GM18508 (cell line): Measurements from ENCODE around the gene ABCC4.

Source experiments
- ATAC-seq: cut with Tn5 transposase; IDR thresholded peaks from one replicate; pipeline ENCODE4 v1.9.1; 2021; ENCODE audit warnings: moderate number of reproducible peaks; ENCODE audit not compliant: insufficient read depth, unreplicated experiment

ABCC4 gene

DNA sequence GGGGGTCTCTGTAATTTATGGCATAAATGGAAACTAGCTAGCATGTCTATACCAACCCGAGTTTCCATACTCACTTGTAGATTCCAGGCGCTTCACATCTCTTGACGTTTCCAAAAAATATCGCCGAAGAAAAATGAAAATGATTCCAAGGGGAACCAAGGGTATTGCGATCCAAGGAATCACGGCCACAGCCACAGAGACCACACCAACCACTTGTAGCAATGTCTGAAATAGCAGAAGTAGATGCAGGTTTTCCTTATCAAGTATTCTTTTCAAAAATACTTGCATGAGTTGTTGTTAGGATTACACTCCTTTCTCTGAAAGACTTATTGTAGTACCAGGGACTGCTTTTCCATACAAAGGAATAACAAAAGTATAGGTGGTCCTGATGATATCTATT lies 218.2 kb downstream of the ABCC4 start:
- ATAC-seq, result no peak

DNA sequence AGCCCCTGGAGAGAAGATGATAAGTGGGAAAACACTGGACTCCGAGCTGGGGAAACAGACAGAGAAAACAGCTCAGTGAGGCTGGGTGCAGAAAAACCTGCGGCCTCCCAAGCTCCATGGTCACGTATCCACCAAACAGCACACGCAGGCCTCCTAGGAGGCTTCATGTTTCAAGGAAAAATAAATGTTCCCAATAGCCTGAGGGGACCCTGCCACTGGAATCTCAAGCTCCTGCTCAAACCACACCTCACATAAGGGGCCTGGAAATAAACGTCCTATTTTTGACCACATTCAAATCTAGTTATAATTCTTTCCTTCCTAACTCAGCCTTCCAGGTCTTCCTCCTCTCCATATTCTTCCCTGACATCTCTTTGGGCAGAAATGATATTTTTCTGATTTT lies 225.7 kb downstream of the ABCC4 start:
- ATAC-seq, result no peak

DNA sequence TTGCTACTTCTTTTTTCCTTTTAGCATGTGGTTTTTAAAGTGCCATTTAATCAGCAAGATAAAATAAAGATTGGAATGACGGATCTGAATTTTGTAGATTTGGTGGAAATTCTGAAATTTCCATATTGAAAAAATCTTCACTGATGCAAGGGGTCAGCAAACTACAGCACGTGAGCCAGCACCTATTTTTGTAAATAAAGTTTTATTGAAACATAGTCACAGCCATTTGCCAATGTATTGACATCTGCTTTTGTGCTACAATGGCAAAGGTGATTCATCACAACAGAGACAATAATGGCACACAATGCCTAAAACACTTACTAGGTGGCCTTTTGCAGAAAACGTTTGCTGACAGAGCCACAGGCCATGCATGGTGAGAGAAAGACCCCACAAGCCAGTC lies 226.4 kb downstream of the ABCC4 start:
- no peak for ATAC-seq

DNA sequence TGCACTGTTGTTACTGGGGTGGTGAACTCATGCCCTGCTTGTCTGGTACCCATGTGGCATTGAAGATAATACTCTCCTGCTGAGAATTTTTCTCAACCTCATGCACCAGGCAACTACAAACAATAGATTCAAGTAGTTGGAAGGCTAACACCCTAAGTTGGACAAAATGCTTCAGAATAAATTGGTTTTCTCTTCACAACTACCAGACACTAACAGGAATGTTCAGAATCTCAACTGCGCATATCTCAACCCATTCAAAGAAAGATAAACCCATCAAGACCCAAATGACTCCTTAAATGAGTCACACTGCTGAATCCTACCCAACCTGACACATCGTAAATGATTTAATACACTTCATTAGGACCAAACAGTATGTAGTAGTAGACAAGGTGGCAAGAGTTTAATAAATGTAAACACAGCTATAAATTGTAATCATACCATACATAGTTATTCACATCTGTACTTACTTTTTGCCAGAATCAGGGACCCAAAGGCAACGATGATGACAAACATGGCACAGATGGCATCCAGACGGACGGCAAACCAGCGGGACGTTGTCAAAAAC lies 227.4 kb downstream of the ABCC4 start:
- no peak for ATAC-seq

DNA sequence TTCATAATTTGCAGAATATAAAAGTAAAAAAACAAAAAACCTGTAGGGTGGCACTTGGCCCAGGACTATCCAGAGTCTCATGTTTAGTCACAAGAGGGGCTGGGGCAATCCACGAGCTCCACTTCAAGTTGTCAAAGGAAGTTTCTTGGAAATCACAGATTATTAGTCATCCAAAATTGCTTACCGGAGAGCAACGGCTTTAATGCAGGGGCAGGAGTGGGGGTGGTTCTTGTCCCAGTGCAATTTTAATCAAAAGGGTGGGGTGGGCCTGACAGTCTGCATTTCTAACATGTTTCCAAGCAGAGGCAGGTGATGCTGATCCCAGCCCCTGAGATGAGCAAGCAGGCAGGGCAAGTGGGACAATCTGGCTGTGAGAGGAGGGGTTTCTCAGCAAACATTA lies 233.9 kb downstream of the ABCC4 start:
- ATAC-seq, result no peak

DNA sequence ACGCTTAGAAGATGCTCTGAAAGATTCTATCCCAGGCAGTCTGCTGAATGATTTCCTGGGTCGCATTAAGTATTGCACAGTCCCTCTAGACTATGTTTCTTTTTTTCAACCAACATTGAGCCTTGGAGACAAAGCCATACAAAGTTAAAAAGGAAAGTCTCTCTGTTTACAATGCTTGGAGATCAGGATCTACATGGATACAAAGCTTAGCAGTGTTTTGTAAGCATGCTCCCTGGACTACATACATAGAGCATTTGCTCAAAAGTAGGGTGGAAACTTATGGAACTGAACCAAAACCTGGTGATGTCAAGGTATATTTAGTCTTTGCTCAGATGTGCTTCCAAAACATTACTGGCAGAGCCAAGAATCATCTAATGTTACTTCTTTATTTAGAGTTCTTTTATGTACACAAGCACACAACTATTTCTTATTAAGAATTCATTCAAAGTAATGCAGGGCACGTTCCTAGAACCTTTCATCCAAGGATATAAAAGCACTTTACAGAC lies 241.2 kb downstream of the ABCC4 start:
- no peak for ATAC-seq

DNA sequence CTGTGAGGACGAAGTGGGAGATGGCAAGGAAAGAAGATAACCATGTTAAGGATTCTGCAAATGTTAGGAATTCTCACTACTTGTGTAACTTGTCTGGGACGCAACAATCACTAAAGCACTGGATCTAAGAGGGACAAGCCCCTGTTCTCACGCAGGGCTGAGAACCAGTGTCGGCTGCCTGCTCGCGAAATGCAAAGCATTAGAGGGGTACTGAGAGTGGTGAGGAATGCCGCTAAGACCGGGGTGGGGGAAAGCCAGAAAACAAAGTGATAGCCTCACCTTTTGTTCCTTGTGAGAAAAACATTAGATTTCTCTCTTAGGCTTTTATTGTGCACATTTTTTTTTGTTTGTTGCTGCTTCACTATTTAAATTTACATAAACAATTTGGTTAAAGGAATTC lies 241.9 kb downstream of the ABCC4 start:
- no peak for ATAC-seq

DNA sequence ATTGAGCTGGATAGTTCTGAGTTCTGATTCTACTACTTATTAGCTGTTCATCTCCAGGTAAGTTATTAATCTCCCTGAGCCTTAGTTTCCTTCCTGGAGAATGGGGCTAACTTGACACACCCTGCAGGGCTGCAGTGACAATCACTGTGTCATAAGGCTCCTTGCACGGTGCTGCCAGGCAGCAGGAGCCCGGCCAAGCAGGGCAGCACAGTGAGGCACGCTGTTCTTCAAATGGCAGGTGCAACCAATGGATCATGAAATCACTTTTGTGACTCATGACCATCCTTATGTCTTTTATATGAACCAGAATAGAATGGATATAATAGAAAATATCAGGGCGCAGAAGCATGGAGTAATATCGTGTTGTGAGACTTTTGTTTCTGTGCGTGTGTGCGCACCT lies 242.6 kb downstream of the ABCC4 start:
- no peak for ATAC-seq

DNA sequence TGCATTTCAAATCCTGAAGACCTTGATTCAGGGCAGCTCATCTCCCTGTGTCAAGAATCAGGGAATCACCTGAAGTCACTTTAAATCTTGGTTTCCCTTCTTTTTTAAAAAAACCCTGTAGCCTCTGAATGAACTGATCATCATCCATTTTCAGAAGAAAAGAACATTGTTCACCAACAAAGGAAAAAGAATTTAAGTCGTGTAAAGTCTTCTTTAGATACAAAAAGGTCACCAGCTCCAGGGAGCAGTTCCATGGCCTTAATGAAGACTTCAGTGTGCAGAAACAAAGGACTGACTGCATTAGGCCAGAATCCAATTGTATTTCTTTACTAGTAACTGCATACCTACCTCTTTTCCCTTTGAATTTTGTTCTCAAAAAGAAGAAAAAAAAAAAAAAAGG lies 245.0 kb downstream of the ABCC4 start:
- no peak for ATAC-seq

DNA sequence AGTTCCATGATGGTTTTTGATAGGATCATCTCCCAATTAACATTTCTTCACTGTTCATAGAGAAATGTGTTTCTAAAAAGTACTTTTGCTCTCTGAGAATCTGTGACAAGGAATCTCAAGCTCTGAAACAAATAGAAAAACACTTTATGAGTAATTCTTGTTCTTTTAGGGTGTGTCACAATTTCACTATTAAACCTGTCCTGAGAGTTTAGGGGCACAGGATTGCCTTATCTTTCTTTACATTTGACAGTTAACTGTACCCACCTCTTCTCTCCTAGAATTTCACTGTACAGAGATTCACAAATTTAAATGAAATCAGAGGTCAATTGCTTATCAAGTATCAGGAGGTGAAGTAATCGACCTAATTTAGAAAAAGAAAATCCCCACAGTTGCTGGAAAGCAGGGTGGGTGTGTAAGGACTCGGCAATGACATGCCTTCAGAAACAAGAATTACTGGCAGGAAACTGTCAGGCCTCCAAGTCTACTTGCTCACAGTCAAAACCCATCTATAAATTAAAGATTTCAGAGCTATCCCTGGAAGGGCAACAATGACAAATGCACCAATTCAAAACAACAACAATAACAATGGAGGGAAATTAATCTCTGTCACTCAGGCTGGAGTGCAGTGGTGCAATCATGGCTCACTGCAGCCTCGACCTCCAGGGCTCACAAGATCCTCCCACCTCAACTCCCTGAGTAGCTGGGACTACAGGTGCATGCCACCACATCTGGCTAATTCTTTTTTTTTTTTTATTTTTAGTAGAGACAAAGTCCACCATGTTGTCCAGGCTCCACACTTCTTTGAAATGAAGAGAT lies 250.2 kb downstream of the ABCC4 start:
- ATAC-seq, result peak; percentile 46

DNA sequence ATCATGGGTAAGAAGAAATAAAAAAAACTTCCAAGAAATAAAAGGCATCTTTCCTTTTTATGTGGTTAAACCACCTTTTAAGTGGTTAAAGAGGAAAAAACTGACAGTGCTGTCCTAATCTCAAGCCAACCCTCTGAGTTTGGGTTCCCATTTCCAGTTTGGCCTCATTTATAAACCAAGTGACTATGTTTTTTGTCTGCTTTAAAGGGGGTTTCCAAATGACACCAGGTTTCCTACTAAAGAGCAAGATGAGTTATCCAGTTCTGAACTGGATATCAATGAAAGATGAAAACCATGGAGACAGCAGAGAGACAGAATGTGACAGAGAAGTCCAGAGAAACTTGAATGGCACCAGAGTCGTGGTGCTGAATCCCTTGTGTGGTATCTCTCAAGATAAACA lies 251.5 kb downstream of the ABCC4 start:
- ATAC-seq, result no peak

DNA sequence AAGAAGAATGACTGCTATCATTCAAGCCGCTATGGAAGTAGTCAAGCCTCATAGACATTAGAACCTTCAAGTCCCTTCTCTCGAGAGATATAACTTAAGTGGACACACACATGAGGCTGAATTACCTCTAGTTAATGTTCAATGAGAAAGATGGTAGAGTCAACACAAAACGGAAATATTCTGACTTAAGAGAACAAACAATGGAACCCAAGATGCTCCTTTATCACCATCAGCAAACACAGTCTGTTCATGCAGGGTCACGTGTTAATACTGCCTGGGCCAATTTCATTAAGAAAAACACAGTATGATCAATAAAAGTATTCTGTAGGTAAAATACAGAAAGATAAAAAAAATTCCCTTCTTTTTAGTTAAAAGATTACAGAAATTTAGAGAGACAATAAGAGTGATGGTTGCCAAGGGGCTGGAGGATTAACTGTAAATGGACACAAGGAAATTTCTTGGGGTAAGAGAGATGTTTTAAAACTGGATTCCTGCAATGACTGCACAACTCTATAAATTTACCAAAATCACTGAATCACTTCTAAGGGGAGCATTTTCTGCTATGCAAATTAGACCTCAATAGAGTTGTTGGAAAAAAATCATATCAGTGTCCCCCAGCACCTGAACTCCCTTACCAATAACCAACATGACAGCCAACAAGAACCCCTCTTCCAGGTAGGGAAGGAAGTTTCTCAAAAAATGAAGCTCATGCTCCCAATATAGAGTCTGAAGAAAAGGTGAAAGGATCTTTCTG lies 256.6 kb downstream of the ABCC4 start:
- ATAC-seq, result no peak

DNA sequence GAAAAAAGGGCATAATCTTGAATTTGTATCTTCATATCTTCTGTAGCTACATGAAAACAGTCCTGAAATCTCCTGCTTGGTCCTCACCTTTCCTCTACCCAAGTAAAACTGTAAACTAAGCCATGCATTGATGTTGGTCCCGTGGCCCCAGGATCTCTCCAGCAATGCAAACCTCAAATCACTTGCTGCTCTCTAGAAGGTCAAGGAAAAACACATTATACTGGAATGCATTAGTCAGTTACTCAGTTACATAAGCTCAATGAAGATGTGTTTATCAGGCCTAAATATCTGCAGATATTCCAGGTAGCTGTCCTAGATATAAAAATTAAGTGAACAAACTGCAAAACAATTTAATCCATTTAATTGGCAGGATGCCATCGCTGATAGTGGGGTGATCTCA lies 261.8 kb downstream of the ABCC4 start:
- ATAC-seq, result no peak

DNA sequence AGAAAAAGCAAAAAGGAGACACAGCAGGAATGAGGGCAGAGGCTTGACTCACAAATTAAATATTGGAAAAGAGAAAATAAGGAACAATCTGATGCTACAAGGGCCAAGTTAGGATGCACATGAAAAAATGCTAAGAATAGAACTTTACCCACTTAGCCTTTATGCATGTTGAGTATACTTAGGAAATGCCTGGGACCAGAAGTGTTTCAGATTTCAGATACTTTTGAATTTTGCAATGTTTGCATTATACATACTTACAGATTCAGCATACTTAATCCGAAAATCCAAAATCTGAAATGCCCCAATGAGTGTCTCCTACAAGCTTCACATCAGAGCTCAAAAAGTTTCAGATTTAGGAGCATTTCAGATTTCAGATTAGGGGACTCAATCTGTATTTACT lies 262.3 kb downstream of the ABCC4 start:
- ATAC-seq, result no peak

DNA sequence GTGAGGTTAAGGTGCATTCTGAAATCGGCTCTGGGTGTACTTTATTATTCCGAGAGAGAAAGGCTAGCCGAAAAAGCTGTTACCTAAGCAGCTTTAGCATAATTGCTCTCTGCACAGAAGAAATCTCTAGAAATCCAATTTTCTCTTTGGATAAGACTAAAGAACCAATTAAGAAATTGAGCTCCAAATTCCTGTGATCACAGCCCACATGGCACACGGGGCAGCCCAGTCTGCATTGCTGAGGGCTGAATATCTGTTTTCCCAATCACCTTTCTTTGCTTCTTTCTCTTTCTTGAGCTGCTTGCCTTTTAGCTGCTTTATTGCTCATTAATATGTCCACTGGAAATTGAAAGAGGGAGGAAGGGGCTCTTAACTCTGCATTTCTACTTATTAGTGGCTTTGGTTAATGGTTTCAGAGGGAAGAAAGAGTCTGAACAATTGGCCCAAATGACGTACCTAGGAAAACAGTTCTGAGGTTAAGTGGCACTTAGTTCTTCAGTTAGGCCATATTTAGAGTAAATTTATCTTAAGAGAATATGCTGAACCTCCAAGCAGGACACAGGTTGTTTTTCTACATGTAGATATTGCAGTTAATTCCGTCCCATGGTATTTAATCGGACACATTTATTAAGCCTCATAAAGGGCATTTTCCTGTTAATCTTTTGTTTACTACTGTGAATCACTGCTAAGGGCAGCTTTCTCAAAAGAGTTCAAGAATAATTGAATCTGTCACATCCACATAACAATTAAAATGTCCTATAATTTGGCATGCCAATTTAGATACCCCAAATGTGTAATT lies 265.7 kb downstream of the ABCC4 start:
- ATAC-seq, result no peak

DNA sequence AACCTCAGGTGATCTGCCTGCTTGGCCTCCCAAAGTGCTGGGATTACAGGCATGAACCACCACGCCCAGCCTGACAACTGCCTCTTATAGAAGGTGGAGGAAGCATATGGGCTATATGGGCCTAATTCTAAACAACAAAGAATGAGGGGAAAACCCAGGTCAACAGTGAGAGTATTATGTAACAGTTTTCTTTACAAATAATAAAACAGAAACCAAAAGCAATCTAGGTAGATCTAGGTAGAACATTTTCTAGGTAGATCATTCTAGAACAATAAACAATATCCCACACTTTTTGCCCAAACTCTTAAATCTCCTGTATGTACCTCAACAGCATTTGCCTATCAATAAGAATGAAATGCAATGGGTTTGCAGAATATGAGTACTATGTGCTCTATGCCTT lies 267.4 kb downstream of the ABCC4 start:
- ATAC-seq, result peak; percentile 53

DNA sequence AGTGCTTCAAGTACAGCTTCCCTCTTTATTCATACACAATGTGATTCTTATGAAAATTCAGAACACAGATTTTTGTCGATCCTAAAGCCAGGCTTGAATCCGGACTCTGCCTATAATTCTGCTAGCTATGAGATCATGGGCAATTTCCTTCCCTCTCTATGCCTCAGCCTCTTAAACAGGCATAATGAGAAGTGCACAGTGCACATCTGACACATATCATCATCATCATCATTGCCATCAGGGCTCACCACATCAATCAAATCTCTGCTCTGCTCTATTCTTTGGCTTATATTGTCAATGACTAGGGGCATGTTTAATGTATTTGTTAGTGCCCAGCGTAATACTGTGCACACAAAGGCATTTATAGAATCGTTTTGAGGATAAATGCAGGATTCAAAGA lies 269.1 kb downstream of the ABCC4 start:
- ATAC-seq, result no peak

DNA sequence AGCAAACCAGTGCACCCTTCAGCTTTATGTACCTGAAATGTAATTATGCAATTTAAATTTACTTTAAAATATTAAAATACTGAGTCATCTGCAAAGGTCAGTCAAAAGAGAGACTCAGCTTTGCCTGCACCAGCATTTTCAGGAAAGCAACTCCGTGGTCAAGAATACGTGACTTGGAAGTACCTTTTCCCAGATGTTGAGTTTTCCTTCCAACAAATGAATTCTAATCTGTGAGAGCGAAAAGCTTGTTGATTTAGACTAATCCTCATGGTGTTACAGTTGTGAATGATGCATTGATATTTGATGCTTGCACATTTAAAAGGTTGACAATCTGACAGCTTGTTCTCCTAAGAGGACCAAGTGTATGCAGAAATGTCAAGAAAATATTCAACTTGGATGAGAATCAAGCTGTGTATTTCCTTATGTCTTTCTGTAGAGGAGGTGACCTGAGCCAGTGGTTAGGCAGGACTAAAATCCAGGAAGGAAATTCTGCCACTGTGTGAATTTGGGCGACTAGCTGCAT lies 270.4 kb downstream of the ABCC4 start:
- no peak for ATAC-seq

DNA sequence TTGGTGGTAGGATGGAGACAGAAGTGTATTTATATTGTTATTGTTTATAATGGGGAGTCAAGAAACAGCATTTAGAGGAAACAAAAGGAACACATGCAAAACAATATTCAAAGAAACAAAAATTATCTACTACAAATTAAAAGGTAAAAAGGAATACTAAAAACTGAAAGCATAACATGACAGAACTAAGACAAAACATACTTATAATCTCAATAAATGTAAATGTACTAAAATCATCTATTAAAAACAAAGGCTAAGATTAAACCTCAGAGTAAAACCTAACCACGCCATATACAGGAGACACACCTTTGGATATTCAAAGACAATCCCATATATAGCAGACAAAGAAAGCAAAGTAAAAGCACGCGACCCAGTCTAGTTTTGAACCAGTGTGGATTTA lies 273.6 kb downstream of the ABCC4 start:
- no peak for ATAC-seq

DNA sequence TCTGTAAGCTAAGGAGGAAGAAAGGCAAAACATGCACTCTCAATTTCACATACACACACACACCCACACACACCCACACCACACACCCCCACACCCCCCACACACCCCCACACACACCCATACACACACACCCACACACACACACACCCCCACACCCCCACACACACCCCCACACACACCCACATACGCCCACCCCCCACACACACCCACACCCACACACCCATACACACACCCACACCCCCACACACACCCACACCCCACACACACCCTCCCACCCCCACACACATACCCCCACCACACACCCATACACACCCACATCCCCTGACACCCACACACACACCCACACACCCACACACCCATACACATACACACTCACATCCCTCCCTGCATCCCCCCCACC lies 276.1 kb downstream of the ABCC4 start:
- no peak for ATAC-seq
